Gastroesophageal sphincter (tissue), 3 donors: Measurements from ENCODE around the gene MMD2.

Source experiments
- EP300 ChIP-seq: sonication (generic); formaldehyde crosslinking; IDR thresholded peaks from one replicate; pipeline ENCODE4 v1.6.1; 2017; ENCODE audit warnings: antibody characterized with exemption, mild to moderate bottlenecking
- POLR2A ChIP-seq, 2 donors: fragments of 450-650 bp; IDR thresholded peaks; one replicate each; pipeline ENCODE4 v1.6.1; 2017; ENCODE audit warnings: antibody characterized with exemption in 2 of 2, mild to moderate bottlenecking in 2 of 2, moderate library complexity in 1 of 2
- POLR2AphosphoS5 ChIP-seq: sonication (generic); formaldehyde crosslinking; IDR thresholded peaks from one replicate; pipeline ENCODE4 v1.6.1; 2017; ENCODE audit warnings: antibody characterized with exemption
- TF ChIP-seq, protein P1 (sequence below), 4 experiments: fragments of 200-600 bp in 2 of 4; fragments of 450-650 bp in 2 of 4; sonication (generic) in 1 of 4; IDR thresholded peaks; one replicate each; pipeline ENCODE4 v1.5.1; 2017 to 2019; ENCODE audit warnings: antibody characterized with exemption in 4 of 4, mild to moderate bottlenecking in 2 of 4, moderate library complexity in 2 of 4

GRCh38 chr7:4973728-4974198 lies 14.8 kb upstream of the MMD2 start:
- peak; percentile 48 for TF ChIP-seq POLR2AphosphoS5
- TF ChIP-seq, protein P1, sequence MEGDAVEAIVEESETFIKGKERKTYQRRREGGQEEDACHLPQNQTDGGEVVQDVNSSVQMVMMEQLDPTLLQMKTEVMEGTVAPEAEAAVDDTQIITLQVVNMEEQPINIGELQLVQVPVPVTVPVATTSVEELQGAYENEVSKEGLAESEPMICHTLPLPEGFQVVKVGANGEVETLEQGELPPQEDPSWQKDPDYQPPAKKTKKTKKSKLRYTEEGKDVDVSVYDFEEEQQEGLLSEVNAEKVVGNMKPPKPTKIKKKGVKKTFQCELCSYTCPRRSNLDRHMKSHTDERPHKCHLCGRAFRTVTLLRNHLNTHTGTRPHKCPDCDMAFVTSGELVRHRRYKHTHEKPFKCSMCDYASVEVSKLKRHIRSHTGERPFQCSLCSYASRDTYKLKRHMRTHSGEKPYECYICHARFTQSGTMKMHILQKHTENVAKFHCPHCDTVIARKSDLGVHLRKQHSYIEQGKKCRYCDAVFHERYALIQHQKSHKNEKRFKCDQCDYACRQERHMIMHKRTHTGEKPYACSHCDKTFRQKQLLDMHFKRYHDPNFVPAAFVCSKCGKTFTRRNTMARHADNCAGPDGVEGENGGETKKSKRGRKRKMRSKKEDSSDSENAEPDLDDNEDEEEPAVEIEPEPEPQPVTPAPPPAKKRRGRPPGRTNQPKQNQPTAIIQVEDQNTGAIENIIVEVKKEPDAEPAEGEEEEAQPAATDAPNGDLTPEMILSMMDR (IDR thresholded peaks at IDR 0.05), result peak; percentile 56 to 84 (median 78)
- TF ChIP-seq POLR2A (IDR thresholded peaks at IDR 0.05), result peak; percentile 36 to 44
- TF ChIP-seq EP300, result no peak
